DOHH2 (cell line): ENCODE data around the gene UBE2B.

ENCODE experiments used
- CTCF ChIP-seq: fragments of 200-600 bp; sonication (generic); IDR thresholded peaks from one replicate; pipeline ENCODE4 v1.5.1; 2014; ENCODE audit warnings: antibody characterized with exemption, mild to moderate bottlenecking, low read depth, low read length; ENCODE audit not compliant: poor library complexity, severe bottlenecking
- EZH2phosphoT487 ChIP-seq: fragments of 200-600 bp; sonication (generic); IDR thresholded peaks from 2 replicates; pipeline ENCODE4 v1.6.1; 2017; ENCODE audit warnings: borderline replicate concordance, mild to moderate bottlenecking, antibody characterized with exemption, low read length, moderate library complexity, mixed read lengths

- TF ChIP-seq EZH2phosphoT487 (no peak), CTCF (no peak)
Observed at GRCh38 chr5:134345996-134346395, 25.4 kb upstream of the UBE2B start.
